ENCODE data around the gene KLF14.
A peak's percentile ranks its signal among the peaks of the same experiment; 100 is the strongest.

KLF14 gene

DNA sequence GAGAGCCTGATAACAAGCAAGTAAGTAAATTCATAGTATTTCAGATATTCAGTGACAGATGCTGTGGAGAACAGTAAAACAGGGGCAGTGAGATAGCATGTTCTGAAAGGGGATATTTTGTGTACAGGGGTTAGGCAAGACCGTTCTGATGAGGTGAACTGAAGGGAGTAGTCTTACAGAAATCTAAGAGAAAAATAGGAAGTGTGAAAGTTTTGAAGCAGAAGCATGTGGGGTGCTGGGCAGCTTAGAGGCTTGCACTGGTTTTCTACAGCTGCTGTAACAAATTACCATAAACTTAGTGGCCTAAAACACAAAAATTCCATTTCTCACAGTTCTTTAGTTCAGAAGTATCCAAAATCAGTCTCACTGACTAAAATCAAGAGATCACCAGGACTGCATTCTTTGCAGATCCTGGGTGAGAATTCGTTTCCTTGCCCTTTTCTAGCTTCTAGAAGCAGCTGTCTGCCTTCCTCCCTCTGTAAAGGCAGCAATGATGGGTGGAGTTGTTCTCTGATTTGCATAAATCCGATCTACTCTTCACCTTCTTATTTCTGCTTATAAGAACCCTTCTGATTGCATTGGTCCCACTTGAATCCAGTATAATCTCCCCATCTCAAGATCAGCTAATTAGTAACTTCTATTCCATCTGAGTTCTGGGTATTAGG is 7.5 kb upstream of the KLF14 start:
- Histone ChIP-seq H3K4me3 (replicated peaks; ENCODE audit: insufficient read depth, low read length) (no peak overlapping the region), H3K27me3 (ENCODE audit: insufficient read depth, poor library complexity, severe bottlenecking) (peaks cover 9% of the 10 kb centered on the region), H3K27ac (replicated peaks) (no peak overlapping the region)
- peak in 1 of 2 experiments; percentile 50 for DNase-seq (ENCODE audit: low read depth in 1 of 2, low spot score in 1 of 2)
- TF ChIP-seq GABPA (IDR thresholded peaks at IDR 0.05; ENCODE audit: low read depth) = no peak
- TF ChIP-seq, protein P1, sequence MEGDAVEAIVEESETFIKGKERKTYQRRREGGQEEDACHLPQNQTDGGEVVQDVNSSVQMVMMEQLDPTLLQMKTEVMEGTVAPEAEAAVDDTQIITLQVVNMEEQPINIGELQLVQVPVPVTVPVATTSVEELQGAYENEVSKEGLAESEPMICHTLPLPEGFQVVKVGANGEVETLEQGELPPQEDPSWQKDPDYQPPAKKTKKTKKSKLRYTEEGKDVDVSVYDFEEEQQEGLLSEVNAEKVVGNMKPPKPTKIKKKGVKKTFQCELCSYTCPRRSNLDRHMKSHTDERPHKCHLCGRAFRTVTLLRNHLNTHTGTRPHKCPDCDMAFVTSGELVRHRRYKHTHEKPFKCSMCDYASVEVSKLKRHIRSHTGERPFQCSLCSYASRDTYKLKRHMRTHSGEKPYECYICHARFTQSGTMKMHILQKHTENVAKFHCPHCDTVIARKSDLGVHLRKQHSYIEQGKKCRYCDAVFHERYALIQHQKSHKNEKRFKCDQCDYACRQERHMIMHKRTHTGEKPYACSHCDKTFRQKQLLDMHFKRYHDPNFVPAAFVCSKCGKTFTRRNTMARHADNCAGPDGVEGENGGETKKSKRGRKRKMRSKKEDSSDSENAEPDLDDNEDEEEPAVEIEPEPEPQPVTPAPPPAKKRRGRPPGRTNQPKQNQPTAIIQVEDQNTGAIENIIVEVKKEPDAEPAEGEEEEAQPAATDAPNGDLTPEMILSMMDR (IDR thresholded peaks at IDR 0.05; ENCODE audit: insufficient read depth, low read length) = no peak
- peak; percentile 84; the same call in 1 of the 2 replicates for TF ChIP-seq SPI1 (IDR thresholded peaks at IDR 0.05; ENCODE audit: borderline replicate concordance, low read depth)
- TF ChIP-seq, protein P2, sequence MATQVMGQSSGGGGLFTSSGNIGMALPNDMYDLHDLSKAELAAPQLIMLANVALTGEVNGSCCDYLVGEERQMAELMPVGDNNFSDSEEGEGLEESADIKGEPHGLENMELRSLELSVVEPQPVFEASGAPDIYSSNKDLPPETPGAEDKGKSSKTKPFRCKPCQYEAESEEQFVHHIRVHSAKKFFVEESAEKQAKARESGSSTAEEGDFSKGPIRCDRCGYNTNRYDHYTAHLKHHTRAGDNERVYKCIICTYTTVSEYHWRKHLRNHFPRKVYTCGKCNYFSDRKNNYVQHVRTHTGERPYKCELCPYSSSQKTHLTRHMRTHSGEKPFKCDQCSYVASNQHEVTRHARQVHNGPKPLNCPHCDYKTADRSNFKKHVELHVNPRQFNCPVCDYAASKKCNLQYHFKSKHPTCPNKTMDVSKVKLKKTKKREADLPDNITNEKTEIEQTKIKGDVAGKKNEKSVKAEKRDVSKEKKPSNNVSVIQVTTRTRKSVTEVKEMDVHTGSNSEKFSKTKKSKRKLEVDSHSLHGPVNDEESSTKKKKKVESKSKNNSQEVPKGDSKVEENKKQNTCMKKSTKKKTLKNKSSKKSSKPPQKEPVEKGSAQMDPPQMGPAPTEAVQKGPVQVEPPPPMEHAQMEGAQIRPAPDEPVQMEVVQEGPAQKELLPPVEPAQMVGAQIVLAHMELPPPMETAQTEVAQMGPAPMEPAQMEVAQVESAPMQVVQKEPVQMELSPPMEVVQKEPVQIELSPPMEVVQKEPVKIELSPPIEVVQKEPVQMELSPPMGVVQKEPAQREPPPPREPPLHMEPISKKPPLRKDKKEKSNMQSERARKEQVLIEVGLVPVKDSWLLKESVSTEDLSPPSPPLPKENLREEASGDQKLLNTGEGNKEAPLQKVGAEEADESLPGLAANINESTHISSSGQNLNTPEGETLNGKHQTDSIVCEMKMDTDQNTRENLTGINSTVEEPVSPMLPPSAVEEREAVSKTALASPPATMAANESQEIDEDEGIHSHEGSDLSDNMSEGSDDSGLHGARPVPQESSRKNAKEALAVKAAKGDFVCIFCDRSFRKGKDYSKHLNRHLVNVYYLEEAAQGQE (IDR thresholded peaks at IDR 0.05; ENCODE audit: insufficient replicate concordance, low read depth) = no peak
- no peak for TF ChIP-seq POLR2AphosphoS5 (IDR thresholded peaks at IDR 0.05; ENCODE audit: low read depth)

DNA sequence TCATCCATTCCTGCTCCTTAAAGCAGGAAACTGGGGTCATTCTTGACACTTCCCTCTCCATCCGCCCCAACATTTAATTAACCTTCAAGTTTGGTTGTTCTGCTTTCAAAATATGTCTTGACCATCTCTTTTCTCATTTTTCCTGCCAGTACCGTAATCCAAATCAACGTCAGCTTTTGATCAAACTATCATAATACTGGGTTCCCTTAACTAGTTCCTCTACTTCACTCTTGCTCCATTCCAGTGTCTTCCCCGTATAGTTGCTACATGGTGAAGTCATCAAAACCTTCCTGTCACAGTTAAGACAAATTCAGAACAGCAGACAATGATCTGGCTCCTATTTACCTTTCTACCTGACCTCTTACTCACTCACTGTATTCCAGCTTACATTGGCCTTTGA is 6.6 kb upstream of the KLF14 start:
- DNase-seq (ENCODE audit: low read depth in 1 of 2, low spot score in 1 of 2) = peak in 1 of 2 experiments; percentile 38
- Histone ChIP-seq H3K27me3 (ENCODE audit: insufficient read depth, poor library complexity, severe bottlenecking) (peaks cover 17% of the 10 kb centered on the region), H3K27ac (replicated peaks) (no peak overlapping the region), H3K4me3 (replicated peaks; ENCODE audit: insufficient read depth, low read length) (no peak overlapping the region)
- TF ChIP-seq SPI1 (IDR thresholded peaks at IDR 0.05; ENCODE audit: borderline replicate concordance, low read depth) (no peak), POLR2AphosphoS5 (IDR thresholded peaks at IDR 0.05; ENCODE audit: low read depth) (no peak), GABPA (IDR thresholded peaks at IDR 0.05; ENCODE audit: low read depth) (no peak)
- TF ChIP-seq, protein P1 (IDR thresholded peaks at IDR 0.05; ENCODE audit: insufficient read depth, low read length) = no peak
- TF ChIP-seq, protein P2 (IDR thresholded peaks at IDR 0.05; ENCODE audit: insufficient replicate concordance, low read depth) = no peak

DNA sequence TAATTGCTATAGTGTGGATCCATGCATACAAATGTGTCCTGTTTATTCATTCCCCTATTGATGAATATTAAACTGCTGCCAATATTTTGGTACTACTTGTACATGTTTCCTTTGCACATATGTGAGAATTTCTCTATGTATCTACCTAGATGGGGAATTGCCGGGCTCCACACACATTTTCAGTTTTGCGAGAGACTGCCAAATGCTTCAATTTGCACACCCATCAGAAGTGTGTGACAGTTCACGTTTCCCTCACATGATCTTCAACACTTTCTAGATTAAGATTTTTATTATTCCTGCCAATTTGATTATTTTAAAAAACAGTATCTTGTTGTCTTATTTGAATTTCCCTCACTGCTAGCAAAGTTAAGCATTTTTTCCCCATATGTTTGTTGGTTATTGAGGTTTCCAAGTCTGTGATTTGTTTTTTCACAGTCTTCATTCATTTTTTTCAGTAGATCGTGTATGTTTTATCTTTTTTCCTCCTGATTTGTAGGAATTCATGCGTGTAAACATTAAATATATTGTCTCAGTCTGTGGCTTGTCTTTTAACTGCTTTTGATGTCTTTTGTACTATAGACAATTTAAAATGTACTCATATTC is 2.4 kb upstream of the KLF14 start:
- peaks cover 31% of the 10 kb centered on the region for H3K27me3 ChIP-seq (ENCODE audit: insufficient read depth, poor library complexity, severe bottlenecking)
- TF ChIP-seq SPI1 (IDR thresholded peaks at IDR 0.05; ENCODE audit: borderline replicate concordance, low read depth) = no peak
- TF ChIP-seq, protein P2 (IDR thresholded peaks at IDR 0.05; ENCODE audit: insufficient replicate concordance, low read depth) = no peak
- H3K4me3 ChIP-seq (replicated peaks; ENCODE audit: insufficient read depth, low read length) = no peak overlapping the region
- no peak for DNase-seq (ENCODE audit: low read depth in 1 of 2, low spot score in 1 of 2)
- H3K27ac ChIP-seq (replicated peaks) = no peak overlapping the region

All from HL-60 (cell line).